ENCODE data around the gene GRM8. TPM values are rescaled to one million over a fixed set of nuclear protein-coding genes. Genes with fewer than 3 reads are reported as not detected.

Gene GRM8
- polyA plus RNA-seq, 1 donor = 0.04 TPM

DNA sequence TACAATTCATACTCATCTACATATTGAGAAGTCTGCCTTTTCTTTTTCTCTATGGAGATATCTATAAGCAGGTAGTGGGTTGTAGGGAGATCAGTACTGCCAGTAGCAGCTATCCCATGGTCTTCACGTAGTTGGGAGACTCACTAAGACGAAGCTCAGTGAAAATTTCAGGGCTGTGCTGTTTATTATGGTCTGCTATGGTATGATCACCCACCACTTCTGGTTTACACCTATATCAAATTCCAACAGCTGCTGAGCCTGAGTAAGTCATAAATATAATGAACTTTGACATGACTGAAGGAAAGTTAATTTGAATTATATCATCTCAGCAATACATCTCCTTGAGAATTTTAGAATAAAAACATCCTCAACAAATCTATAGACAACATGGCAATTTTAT is 741.7 kb downstream of the GRM8 start:
- no peaks in the 10 kb centered on the region for H3K27me3 ChIP-seq (ENCODE audit: control insufficient read depth, insufficient read depth, low read length)
- DNase-seq = no peak
- WGBS (ENCODE audit: insufficient coverage, low lambda C conversion rate) = no CpG with 5 or more reads among the region's 2 CpGs
- H3K27ac ChIP-seq (ENCODE audit: low read length) = no peak overlapping the region
- no peaks in the 10 kb centered on the region for H3K9me3 ChIP-seq (ENCODE audit: control insufficient read depth, low read depth, low read length)
- no peaks in the 10 kb centered on the region for H3K36me3 ChIP-seq (ENCODE audit: control insufficient read depth, insufficient read depth, low read length)
- H3K4me3 ChIP-seq (ENCODE audit: low read length) = no peak overlapping the region
- no peaks in the 10 kb centered on the region for H3K4me1 ChIP-seq (ENCODE audit: control insufficient read depth, insufficient read depth, low read length)

DNA sequence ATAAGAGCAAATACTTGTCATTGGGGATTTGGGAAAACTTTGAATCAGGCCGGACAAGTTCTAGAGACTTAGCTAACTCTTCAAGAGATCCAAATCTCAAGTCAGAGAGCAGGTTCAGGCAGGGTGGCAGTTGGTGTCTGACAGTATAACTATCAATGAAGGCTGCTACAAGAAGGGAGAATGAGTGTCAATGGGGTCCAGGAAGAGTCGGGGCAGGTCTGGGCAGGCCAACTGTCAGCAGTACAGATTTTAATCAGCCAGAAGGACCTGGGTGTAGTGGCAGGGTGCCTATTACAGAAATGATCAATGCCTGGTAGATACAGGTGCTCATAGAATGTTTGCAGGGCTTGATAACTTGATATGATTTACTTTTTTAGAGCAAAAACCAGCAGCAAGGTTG is 751.1 kb downstream of the GRM8 start:
- H3K27ac ChIP-seq (ENCODE audit: low read length) = no peak overlapping the region
- no peaks in the 10 kb centered on the region for H3K9me3 ChIP-seq (ENCODE audit: control insufficient read depth, low read depth, low read length)
- no peaks in the 10 kb centered on the region for H3K36me3 ChIP-seq (ENCODE audit: control insufficient read depth, insufficient read depth, low read length)
- no peaks in the 10 kb centered on the region for H3K27me3 ChIP-seq (ENCODE audit: control insufficient read depth, insufficient read depth, low read length)
- no CpG with 5 or more reads among the region's 2 CpGs for WGBS (ENCODE audit: insufficient coverage, low lambda C conversion rate)
- no peak overlapping the region for H3K4me3 ChIP-seq (ENCODE audit: low read length)
- no peaks in the 10 kb centered on the region for H3K4me1 ChIP-seq (ENCODE audit: control insufficient read depth, insufficient read depth, low read length)
- DNase-seq = no peak

- Histone ChIP-seq H3K4me1 (ENCODE audit: control insufficient read depth, insufficient read depth, low read length) (no peaks in the 10 kb centered on the region), H3K36me3 (ENCODE audit: control insufficient read depth, insufficient read depth, low read length) (no peaks in the 10 kb centered on the region), H3K4me3 (ENCODE audit: low read length) (no peak overlapping the region), H3K27me3 (ENCODE audit: control insufficient read depth, insufficient read depth, low read length) (no peaks in the 10 kb centered on the region), H3K27ac (ENCODE audit: low read length) (no peak overlapping the region), H3K9me3 (ENCODE audit: control insufficient read depth, low read depth, low read length) (no peaks in the 10 kb centered on the region)
- DNase-seq = no peak
- 87% methylated on average over 5 of the region's 5 CpGs for WGBS (ENCODE audit: insufficient coverage, low lambda C conversion rate)
These were observed 753.3 kb downstream of the GRM8 start for GRCh38 chr7:126499481-126499880.

DNA sequence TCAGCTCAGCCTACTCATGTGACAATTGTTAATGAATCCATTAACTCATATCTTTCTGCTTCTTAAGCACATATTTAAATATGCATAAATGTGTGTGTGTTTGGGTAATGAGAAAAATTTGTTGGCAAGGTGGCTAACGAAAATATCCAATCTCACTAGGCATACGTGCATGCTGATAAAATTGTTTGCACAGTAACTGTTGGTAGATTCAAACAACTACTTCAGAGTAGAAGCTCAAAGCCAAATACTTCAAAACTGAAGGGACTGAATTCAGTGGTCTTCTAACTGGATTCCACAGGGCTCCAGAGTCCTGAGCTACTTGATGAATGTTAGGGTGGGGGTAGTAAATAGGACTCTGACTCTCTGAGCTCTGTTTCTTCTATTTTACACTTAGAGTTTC is 757.0 kb downstream of the GRM8 start:
- no peak overlapping the region for H3K27ac ChIP-seq (ENCODE audit: low read length)
- no peaks in the 10 kb centered on the region for H3K36me3 ChIP-seq (ENCODE audit: control insufficient read depth, insufficient read depth, low read length)
- no peak for DNase-seq
- H3K4me3 ChIP-seq (ENCODE audit: low read length) = no peak overlapping the region
- no peaks in the 10 kb centered on the region for H3K4me1 ChIP-seq (ENCODE audit: control insufficient read depth, insufficient read depth, low read length)
- no peaks in the 10 kb centered on the region for H3K27me3 ChIP-seq (ENCODE audit: control insufficient read depth, insufficient read depth, low read length)
- H3K9me3 ChIP-seq (ENCODE audit: control insufficient read depth, low read depth, low read length) = no peaks in the 10 kb centered on the region
- WGBS (ENCODE audit: insufficient coverage, low lambda C conversion rate) = no CpG with 5 or more reads among the region's 2 CpGs

- no peaks in the 10 kb centered on the region for H3K4me1 ChIP-seq (ENCODE audit: control insufficient read depth, insufficient read depth, low read length)
- H3K27me3 ChIP-seq (ENCODE audit: control insufficient read depth, insufficient read depth, low read length) = no peaks in the 10 kb centered on the region
- H3K36me3 ChIP-seq (ENCODE audit: control insufficient read depth, insufficient read depth, low read length) = no peaks in the 10 kb centered on the region
- H3K9me3 ChIP-seq (ENCODE audit: control insufficient read depth, low read depth, low read length) = no peaks in the 10 kb centered on the region
- DNase-seq = no peak
- no CpG with 5 or more reads among the region's 1 CpG for WGBS (ENCODE audit: insufficient coverage, low lambda C conversion rate)
- H3K27ac ChIP-seq (ENCODE audit: low read length) = no peak overlapping the region
- no peak overlapping the region for H3K4me3 ChIP-seq (ENCODE audit: low read length)
These were observed 757.7 kb downstream of the GRM8 start for GRCh38 chr7:126495001-126495400.

GRCh38 chr7:126493801-126494200 is 758.9 kb downstream of the GRM8 start:
- H3K27ac ChIP-seq (ENCODE audit: low read length) = no peak overlapping the region
- no peaks in the 10 kb centered on the region for H3K27me3 ChIP-seq (ENCODE audit: control insufficient read depth, insufficient read depth, low read length)
- H3K9me3 ChIP-seq (ENCODE audit: control insufficient read depth, low read depth, low read length) = no peaks in the 10 kb centered on the region
- H3K4me3 ChIP-seq (ENCODE audit: low read length) = no peak overlapping the region
- H3K36me3 ChIP-seq (ENCODE audit: control insufficient read depth, insufficient read depth, low read length) = no peaks in the 10 kb centered on the region
- DNase-seq = no peak
- no CpG with 5 or more reads among the region's 2 CpGs for WGBS (ENCODE audit: insufficient coverage, low lambda C conversion rate)
- H3K4me1 ChIP-seq (ENCODE audit: control insufficient read depth, insufficient read depth, low read length) = no peaks in the 10 kb centered on the region

GRCh38 chr7:126489874-126490273 is 762.9 kb downstream of the GRM8 start:
- H3K4me1 ChIP-seq (ENCODE audit: control insufficient read depth, insufficient read depth, low read length) = peaks cover 4% of the 10 kb centered on the region
- no peak overlapping the region for H3K27ac ChIP-seq (ENCODE audit: low read length)
- H3K4me3 ChIP-seq (ENCODE audit: low read length) = no peak overlapping the region
- H3K27me3 ChIP-seq (ENCODE audit: control insufficient read depth, insufficient read depth, low read length) = no peaks in the 10 kb centered on the region
- no CpG with 5 or more reads among the region's 2 CpGs for WGBS (ENCODE audit: insufficient coverage, low lambda C conversion rate)
- DNase-seq = no peak
- H3K9me3 ChIP-seq (ENCODE audit: control insufficient read depth, low read depth, low read length) = no peaks in the 10 kb centered on the region
- H3K36me3 ChIP-seq (ENCODE audit: control insufficient read depth, insufficient read depth, low read length) = no peaks in the 10 kb centered on the region

- Histone ChIP-seq H3K4me1 (ENCODE audit: control insufficient read depth, insufficient read depth, low read length) (peaks cover 4% of the 10 kb centered on the region), H3K27me3 (ENCODE audit: control insufficient read depth, insufficient read depth, low read length) (no peaks in the 10 kb centered on the region), H3K4me3 (ENCODE audit: low read length) (no peak overlapping the region), H3K36me3 (ENCODE audit: control insufficient read depth, insufficient read depth, low read length) (no peaks in the 10 kb centered on the region), H3K9me3 (ENCODE audit: control insufficient read depth, low read depth, low read length) (no peaks in the 10 kb centered on the region), H3K27ac (ENCODE audit: low read length) (no peak overlapping the region)
- DNase-seq = no peak
- 100% methylated on average over 2 of the region's 4 CpGs for WGBS (ENCODE audit: insufficient coverage, low lambda C conversion rate)
These were observed 764.9 kb downstream of the GRM8 start for GRCh38 chr7:126487728-126488442.

DNA sequence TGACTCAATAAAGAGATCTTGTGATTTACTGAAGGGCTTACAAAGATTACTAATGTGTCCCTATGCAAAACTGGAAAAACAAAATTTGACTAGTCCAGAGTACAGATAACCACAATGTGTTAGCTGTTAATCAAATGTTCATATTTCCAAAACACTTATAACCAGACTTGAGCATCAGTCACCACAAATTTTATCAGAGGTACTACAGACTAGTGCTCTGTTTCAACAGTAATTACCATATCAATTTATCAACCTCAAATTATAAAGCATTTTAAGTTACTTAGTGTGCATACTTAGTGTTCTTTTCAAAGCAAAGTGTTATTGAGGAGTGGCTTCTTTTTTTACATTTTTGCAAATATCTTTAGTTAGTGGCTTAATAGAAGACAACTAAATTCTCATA is 765.9 kb downstream of the GRM8 start:
- Histone ChIP-seq H3K27me3 (ENCODE audit: control insufficient read depth, insufficient read depth, low read length) (no peaks in the 10 kb centered on the region), H3K4me3 (ENCODE audit: low read length) (no peak overlapping the region), H3K36me3 (ENCODE audit: control insufficient read depth, insufficient read depth, low read length) (no peaks in the 10 kb centered on the region), H3K27ac (ENCODE audit: low read length) (no peak overlapping the region), H3K9me3 (ENCODE audit: control insufficient read depth, low read depth, low read length) (no peaks in the 10 kb centered on the region), H3K4me1 (ENCODE audit: control insufficient read depth, insufficient read depth, low read length) (peaks cover 4% of the 10 kb centered on the region)
- DNase-seq = no peak

DNA sequence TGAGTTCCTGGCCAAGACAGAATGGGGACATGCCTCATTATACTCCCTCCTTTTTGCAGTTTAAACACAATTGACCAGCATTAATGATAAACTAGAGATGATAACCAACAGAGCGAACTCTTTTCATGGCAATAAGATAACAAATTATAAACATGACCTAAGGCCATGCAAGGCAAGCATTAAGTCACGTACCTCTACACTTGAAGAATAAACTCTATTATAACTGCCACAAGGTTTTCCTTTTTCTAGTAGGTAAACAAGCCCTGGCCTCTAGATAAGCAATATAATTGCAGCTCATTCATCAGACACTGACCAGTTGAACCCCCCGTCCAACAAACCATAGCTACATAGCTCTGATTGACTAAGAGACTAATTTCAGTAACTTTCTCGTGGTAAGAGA is 767.0 kb downstream of the GRM8 start:
- Histone ChIP-seq H3K4me3 (ENCODE audit: low read length) (no peak overlapping the region), H3K4me1 (ENCODE audit: control insufficient read depth, insufficient read depth, low read length) (peaks cover 4% of the 10 kb centered on the region), H3K27ac (ENCODE audit: low read length) (no peak overlapping the region), H3K27me3 (ENCODE audit: control insufficient read depth, insufficient read depth, low read length) (no peaks in the 10 kb centered on the region), H3K36me3 (ENCODE audit: control insufficient read depth, insufficient read depth, low read length) (no peaks in the 10 kb centered on the region), H3K9me3 (ENCODE audit: control insufficient read depth, low read depth, low read length) (no peaks in the 10 kb centered on the region)
- WGBS (ENCODE audit: insufficient coverage, low lambda C conversion rate) = 17% methylated on average over 1 of the region's 4 CpGs
- no peak for DNase-seq

DNA sequence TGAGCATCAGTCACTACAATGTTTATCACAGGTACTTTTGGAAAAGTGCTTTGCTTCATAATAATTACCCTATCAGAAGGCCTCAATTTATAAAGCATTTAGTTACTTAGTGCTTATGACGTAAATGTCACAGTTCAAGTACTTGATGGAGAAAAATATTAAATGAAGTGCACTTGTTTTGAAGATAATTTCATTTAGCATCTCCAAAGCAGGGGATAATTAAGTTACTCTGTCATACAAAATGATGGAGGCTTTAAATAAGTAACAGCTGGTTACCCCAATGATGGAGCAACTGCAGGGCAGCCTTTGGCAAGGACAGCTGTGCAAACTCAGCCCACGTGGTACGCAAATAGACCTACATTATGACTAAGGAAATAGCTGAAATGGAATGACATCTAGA is 768.8 kb downstream of the GRM8 start:
- Histone ChIP-seq H3K27me3 (ENCODE audit: control insufficient read depth, insufficient read depth, low read length) (no peaks in the 10 kb centered on the region), H3K4me3 (ENCODE audit: low read length) (no peak overlapping the region), H3K27ac (ENCODE audit: low read length) (no peak overlapping the region), H3K4me1 (ENCODE audit: control insufficient read depth, insufficient read depth, low read length) (peaks cover 4% of the 10 kb centered on the region), H3K36me3 (ENCODE audit: control insufficient read depth, insufficient read depth, low read length) (no peaks in the 10 kb centered on the region), H3K9me3 (ENCODE audit: control insufficient read depth, low read depth, low read length) (no peaks in the 10 kb centered on the region)
- 80% methylated on average over 3 of the region's 3 CpGs for WGBS (ENCODE audit: insufficient coverage, low lambda C conversion rate)
- DNase-seq = no peak
